Non-pigmented ciliary epithelial cell (primary cell): ENCODE data around the gene COL16A1.

Experiments used
- DNase-seq: peaks from one replicate; pipeline ENCODE4 v3.0.0-alpha.2; 2010; ENCODE audit warnings: low read depth

Gene COL16A1

DNA sequence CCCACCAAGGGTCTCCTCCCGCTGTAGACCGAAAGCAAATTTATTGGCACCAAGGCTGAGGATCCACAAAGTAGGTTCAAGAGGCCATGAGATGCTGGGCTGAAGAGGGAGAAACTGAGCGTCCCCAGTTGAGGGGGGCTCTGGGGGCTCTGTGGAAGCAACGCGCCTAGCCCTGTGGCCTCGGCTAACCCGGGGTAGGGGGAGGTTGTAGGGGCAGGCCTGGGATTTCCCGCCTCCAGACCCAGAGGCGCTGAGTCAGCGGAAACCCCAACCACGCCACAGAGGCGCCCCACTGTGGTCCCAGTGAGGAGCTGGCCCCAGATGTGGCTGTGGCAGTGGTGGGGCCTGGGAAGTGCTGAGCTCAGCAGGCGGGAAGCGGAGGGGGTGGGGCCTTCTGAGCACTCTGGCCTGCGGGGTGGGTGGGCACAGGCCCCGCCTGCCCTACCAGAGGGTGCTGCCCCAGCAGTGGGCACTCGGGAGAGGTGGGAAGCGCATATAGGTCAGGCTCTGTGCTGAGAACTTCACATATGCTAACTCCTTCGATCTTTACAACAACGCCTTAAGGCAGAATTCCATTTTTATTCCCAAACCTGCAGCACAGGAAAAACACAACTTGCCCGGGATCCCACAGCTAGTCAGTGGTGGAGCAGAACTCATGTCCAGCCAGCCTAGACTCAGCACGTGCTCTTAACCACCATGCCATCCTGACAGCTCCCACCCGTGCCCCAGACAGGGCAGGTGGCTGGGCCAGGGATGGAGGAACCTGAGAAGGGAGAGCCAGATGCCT lies 1.5 kb upstream of the COL16A1 start:
- DNase-seq: no peak

DNA sequence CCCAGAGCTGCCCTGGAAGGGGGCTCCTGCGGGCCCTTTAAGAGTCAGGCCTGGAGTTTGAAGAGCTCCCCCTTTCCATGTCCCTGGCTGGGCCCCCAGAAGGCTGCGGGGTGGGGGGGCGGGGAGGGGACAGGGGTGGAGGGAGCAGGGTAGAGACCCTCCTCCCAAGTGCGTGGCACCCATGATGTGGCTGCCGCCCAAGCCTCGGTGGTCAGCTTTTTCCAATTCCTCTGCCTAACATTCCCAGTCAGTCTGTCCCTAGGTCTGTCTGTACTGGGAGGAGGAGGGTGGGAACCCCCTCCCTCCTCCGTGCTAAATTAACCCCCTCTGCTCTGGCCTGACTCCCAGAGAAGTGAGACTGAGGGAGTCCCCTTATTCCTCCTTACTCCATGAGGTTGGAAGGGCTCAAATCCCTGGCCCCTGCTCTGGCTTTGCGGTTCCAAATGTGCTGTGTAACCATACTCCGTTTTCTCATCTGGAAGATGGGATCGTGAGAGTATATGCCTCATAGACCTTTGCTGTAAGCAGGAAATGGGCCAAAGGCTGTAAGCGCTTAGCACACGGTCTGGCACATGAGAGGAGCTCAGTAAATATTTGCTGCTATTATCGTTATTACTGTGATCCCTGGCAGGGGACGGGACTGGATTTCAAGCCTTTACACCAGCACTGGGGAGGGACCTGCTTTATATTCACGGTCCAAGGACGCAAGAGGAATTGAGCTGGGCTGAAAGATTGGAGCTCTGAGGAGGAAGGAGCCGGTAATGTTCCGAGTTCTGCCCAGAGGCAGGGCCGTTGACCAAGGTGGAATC lies 658 bp upstream of the COL16A1 start:
- no peak for DNase-seq

DNA sequence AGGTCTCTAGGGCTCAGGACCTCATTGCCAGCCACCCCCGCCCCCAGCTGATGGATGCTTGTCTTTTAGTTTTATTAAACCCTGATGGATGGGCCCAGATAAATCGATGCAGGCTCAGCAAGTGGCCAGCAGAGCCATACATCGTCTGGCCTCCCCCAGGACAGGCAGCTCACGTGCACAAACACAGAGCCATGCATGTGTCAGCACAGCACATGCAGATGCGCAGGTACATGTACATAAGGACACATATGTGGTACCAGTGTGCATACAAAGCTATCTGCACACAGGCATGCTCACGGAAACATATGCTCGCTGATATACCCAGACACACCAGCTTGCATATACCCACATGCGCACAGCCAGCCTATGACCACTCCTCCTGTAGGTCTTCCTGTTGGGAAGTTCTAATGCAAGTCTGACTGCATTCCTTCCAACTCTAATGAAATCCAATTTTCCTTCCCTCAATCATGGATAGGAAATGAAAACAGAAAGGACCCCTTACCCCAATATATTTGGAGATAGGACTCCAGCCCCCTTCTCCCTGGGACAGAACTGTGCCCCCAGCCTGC lies 897 bp downstream of the COL16A1 start:
- no peak for DNase-seq

DNA sequence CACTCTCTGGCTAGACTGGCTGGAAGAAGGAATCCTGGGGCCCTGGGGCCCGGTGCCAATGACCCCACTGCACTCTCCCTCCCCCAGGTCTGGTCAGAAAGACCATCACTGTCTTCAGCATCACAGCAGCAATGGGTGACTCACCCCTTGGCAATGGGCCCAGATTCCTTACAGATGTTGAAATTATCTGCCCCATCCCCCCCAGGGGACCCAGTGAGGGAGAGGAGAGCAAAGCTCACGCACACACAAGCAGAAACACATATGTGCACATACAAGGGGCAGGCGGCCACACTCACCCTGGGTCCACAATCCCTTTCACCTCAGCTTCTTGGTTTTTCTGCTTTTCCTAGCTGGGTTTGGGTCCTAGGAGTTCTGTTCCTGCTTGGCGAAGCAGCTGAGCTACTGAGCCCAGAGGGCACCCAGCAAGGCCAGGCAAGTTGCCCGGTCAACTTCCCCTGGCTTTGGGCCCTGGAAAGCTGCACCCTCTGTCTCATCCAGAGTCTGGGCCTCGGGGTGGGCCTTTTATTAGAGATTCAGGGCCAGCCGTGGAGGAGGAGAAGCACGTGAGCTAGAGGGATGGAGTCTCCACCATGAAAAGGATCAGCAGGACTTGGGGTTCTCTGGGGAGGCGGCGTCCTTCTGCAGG lies 2.6 kb downstream of the COL16A1 start:
- peak; percentile 89 for DNase-seq

DNA sequence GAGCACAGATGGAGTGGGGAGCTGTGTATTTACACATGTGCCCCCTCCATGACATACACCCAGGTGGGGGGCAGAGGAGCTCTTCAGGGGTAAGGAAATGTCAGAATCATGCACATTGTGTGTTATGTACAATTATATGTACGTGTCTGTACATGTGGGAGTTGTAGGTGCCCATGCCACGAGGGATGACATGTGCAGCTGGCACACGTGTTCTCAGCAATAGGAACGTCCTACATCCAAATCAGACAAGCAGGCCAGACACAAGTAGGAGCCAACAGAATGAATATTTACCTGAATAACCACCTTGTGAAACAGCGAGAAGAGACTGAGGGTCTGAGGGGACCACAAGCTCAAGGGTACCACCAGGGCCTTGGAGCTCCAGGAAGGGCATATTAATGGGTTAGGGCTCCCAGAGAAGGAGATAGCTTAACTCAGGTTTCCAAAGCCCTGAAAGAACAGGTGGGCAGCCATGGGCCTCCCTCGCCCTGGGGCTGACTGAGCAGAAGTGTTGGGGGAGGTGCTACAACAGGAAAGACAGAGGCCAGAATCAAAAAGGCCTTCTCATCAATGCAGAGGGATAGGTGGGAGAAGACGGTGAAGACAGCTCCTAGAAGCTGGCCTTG lies 3.2 kb downstream of the COL16A1 start:
- no peak for DNase-seq

DNA sequence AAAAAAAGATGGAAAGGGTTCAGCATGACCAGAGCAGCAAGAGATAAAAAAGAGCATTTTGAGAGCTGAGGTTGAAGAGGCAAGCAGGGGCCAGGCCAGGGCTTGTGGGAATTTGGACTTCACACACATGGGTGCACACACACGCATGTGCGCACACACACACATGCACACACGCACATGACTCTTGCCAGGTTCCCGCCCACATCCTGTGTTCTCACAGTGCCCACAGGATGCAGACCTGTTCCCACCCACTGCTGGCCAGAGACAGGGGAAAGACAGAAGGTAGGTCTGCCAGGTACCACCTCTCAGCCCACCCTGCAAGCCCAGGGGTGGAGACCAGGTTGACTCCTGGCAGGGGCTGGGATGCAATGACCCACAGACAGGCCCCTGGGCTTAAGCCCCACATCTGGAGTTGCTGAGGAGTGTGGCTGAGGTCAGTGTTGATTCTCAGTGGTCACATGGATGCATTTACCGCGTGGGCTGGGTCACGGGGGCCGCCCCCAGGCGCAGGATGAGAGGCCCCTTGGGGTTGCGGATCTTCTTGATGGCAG lies 4.4 kb downstream of the COL16A1 start:
- DNase-seq: no peak

DNA sequence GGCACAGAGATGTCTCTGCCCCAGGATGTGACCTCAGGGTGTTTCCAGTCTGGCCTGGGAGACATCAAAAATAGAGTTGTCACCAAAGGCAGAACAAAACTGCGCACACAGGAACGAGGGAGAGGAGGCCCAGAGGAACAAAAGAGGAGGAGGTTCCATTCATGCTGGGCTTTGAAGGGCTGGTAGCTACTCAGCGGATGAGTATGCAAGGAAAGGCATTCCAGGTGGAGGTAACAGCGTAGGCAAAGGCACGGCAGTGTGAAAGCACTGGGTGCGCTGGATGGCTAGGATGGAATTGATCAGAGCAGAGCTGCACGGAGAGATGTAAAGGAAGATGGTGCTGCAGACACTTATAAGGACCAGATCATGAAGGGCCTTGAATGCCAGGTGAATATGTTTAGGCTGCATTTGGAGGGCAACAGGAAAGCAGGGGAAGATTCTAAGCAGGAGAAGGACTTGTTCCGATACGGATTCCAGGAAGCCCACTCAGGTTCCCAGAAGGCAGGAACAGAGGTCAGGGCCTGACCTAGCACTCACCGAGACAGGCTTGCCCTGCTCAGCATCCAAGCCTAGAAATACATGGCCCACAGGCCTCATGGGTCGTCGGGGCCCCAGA lies 6.3 kb downstream of the COL16A1 start:
- no peak for DNase-seq

DNA sequence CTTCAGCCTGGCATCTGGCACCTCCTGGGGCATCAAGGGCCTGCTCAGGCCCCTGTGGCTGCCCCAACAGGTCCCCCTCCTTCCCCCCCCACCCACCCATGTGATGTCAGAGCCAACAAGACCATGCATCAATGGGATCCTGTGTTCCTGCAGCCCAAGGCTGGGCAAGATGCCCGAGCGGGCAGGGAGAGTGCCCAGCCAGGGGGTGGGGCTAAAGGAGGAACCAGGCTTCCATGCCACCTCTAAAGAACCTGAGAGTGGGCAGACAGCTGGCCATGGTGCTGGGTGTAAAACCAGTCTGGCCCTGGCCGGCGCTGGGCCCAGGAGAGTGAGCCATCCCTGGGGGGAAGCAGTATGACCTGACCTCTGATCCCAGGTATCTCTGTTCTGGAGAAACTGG lies 7.6 kb downstream of the COL16A1 start:
- DNase-seq: no peak

DNA sequence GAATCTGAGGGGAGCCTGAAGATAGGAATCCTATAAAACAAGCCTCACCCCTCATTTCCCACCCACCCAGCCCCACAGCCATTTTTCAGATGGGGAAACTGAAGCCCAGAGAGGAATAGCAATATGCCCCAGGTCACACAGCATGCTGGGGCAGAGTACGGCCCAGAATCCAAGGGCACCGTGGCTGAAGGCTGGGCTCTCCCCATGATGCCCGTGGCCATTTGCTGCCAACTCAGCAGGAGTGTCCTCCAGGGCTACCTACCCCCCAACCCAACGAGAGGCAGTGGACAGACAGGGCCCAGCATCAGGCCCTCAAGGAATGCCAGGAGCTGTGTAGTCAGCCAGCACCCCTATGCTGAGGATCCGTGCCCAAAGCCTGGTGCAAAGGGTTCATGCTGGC lies 8.5 kb downstream of the COL16A1 start:
- no peak for DNase-seq

DNA sequence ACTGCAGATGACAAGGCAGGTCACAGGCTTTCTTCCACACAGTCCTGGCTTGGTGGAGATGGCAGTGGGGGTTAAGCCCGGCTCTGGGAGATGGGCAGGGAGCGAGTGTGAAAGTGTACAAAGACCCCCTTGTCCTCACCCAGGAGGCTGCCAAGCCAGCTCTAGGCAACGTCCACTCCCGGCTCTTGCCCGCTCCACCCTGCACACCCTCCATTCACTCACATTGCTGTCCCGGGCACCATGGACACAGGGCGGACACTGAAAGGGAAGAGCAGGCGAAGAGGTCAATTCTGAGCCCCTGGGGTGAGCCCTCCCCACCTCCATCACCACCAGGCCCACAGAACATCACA lies 8.9 kb downstream of the COL16A1 start:
- DNase-seq: no peak

DNA sequence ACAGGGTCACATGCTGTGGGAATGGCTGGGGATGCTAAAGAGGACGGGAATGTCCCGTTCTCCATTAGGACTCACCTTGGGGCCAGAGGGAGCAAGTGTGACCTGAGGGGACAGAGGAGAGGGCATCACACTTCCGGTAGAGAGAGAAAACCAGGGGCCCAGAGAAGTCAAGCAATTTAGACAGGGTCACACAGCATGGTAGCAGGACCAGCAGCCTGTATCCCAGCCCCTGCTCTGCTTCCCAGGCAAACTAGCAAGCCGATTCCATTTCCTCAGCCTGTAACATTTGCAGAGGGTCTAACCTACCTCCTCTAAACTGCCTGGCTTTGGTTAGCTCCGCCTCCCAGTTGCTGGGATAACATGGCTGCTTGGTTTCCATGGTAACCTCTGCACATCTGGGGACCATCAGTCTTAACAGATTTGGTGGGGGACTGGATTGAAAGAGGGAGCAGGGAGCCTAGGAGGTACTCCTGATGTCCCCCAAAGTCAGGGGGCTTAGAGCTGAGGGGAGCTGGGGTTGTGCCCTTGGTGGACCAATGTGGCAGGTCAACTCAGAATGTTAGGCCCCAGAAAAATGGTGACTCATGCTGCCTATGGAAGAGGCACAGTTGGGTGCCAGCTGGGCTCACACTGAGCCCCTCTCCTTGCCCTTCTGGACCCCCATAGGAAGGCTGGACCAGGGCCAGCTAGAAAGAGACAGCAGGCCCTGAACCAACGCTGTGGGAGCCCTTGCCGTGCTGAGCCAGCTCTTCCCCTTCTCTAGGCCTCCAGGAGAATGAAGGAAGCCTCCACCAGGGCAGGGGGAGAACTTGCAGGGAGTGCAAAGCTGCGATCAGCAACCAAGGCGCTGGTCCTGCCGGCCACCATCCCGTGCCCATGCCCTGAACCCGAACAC lies 9.5 kb downstream of the COL16A1 start:
- DNase-seq: no peak

DNA sequence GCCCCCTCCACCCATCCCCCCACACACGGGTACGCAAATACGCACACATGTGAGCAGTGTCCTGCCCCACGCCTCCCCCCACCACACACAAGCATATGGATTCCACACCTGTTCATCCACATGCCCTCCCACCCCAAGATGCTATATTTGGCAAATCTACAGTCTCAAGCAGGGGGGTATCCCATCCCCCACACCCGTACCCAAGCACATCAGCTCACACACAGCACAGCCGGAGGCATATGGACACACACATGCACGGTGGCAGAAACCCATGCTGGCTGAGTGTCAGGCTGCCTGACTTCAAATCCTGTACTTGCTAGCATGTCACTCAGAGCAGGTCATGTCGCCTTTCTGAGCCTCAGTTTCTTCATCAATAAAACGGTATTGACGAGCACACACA lies 10.6 kb downstream of the COL16A1 start:
- DNase-seq: no peak

DNA sequence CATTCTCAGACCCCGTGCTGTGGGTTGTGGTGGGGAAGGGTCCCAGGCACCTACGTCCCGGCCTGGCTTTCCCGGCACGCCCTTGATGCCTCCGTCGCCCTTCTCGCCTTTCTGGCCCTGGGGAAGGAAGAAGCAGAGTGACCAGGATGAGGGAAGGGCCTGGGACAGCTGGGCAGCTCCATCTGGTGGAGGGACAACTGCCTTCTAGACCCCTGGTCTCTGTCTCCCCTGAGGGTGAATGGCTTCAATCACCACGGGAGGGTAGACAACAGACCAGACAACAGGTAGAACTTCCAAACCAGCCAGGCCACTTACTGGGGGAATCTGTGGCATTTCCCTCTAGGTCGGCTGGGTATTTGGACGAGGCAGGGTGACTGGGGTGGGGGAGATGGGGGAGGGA lies 11.9 kb downstream of the COL16A1 start:
- DNase-seq: no peak

DNA sequence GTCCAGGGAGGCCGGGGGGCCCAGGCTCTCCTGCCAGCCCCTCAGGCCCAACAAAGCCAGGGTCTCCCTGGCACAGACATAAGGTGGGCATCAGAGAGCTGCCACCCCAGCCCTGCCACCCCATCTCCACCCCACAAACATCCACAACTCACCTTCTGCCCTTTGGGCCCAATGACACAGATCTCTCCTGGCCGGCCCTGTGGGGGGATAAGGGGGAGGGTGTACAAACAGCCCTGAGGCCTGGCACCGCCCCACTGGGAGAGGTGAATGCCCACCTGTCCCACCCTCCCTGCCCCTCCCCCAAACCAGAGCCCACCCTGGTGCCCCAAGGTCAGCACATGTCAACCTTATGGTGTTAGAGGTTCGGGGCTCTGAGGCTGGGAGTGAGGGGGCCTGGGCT lies 12.4 kb downstream of the COL16A1 start:
- no peak for DNase-seq

DNA sequence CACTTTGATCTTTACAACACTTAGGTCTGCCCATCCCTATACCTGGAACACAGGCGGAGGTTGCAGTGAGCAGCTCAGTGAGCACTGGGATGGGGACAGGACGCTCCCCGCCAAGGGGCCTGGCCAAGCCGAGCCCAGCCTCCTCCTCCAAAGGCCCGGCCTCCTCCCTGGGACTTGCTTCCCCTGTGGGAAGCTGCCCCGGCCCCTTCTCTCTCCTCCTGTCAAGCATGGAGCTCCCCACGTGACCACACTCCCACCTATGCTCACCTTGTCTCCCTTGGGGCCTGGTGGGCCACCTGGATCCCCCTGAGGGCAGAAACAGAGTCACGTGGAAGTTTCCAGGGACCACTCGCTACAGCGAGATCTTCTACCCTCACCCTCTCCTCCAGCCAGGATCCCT lies 12.9 kb downstream of the COL16A1 start:
- no peak for DNase-seq

DNA sequence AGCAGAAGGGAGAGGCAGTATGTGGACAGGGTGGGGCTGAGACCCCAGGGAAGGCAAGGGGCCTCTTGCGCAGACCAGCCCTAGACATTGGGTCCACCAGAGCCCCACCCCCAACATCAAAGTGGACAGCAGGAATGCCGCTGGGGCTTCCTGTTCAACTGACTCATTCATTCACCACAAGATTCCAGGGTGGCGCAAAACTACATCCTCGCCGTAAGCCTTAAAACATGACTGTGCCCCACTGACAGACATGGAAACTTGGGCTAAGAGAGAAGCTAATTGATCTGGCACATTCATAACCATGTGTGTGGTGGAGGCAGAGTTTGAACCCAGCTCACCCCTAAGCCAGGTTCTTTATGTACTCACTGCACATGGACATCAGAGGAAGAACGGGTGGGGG lies 14.0 kb downstream of the COL16A1 start:
- DNase-seq: peak; percentile 88

DNA sequence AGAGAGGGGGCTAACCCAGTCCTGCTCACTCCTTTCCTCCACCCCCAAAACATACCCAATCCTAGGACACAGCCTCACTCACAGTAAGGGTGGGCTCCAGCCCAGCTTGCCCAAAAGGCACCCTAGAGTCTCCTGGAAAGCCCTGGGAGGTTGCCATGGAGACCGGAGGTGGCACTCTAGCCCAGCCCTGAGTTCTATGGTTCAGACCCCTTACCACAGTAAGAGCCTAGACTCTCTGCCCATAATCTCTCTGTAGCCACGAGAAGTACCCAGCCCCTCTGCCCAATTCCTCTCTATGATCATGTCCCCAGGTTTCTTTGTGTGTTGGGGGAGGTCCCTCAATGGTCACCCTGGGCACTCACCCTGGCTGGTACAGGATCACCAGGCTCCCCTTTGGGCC lies 14.4 kb downstream of the COL16A1 start:
- DNase-seq: no peak

DNA sequence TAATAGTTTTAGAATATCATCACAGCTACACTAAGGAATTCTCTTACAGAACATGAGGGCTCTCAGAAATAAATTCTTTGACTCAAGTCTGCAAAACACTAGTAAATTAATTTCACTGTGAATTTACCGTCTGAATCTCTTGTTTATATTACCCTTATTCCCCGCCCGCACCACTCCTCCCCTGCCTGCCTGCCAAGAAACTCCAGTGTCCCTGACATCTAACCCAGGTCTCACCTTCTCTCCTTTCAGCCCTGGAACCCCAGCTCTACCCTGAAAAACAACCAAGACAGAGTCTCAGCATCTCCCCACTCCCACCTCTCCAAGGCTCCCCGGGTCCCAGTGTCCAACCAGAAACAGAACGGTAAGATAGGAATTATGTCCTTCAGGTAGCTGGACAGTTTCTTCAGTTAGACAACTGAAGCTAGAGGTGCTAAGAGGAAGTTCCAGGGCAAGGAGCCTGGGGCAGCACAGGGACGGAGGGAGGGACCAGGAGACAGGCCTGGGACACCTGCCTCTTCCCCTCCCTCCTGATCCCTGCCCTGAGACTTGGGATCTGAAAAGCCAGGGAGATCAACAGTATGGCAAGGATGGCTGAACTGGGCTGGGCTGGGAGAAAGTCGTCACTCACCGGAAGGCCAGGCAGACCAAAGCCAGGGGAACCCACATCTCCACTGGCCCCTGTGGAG lies 15.4 kb downstream of the COL16A1 start:
- no peak for DNase-seq

DNA sequence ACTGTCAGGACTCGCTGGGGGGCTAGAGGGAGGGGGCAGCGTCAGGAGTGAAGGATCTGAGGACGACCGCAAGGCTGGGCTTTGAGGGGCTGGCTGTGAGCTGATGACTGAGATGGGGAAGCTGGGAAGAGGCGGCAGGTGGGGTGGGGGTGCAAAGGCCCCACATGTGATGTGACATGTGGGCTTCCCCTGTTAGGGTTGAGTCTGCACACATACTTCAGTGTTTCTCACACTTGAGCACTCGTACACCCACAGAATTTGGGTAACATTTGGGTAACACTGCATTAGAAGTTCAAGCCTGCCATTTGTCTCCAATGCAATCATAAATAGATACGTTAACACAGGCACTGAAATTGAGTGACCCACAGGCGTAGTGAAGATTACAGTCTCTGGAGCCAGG lies 16.2 kb downstream of the COL16A1 start:
- no peak for DNase-seq

DNA sequence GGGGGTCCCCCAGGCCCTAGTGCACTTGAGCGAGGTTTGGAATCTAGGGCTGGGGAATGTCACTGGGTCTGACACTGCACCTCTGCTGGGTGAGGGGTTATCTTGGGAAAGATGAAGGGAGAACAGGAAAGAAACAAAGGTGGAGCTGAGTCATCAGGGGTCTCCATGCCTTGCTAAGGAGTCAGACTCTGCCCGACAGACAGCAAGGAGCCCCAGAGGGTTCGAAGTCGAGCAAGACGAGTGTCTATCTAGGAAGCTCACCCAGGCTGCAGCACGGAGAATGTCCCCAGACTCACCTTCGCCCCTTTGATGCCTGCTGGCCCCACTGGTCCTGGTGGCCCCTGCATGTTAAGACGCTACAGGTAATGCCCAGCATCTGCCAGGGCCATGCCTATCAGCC lies 18.0 kb downstream of the COL16A1 start:
- no peak for DNase-seq
